CD4-positive, alpha-beta T cell (primary cell): ENCODE data around the gene SYT5. TPM values are rescaled to one million over a fixed set of nuclear protein-coding genes. Genes with fewer than 3 reads are reported as not detected.
A peak's percentile ranks its signal among the peaks of the same experiment; 100 is the strongest.

Experiments used
- ATAC-seq: fragments of 200-7000 bp; cut with Tn5 transposase; one replicate; pipeline ENCODE4 v1.10.0; 2022; ENCODE audit warnings: mild to moderate bottlenecking; ENCODE audit not compliant: poor library complexity
- CTCF ChIA-PET: fragments of 350-600 bp; sonication (Branson Sonifier 250); formaldehyde crosslinking; loops from one replicate; lab custom pipeline; 2021; ENCODE audit warnings: antibody characterized with exemption, inconsistent platforms; lab: Charles Lee
- POLR2A ChIA-PET: fragments of 350-600 bp; sonication (Branson Sonifier 250); formaldehyde crosslinking; loops from one replicate; lab custom pipeline; 2021; ENCODE audit warnings: antibody characterized with exemption, inconsistent platforms; lab: Charles Lee
- DNase-seq, 14 experiments: peaks; one replicate each; pipeline ENCODE4 v3.0.0-alpha.2; 2013 to 2020; ENCODE audit warnings: mixed read lengths in 2 of 14
- H3K27ac ChIP-seq, 2 donors: one replicate each; pipeline versions ENCODE4 v1.5.1 to v1.7.0; 2013; ENCODE audit warnings: low read length in 2 of 2, low read depth in 1 of 2, mild to moderate bottlenecking in 1 of 2
- H3K27me3 ChIP-seq, 2 experiments: 1 replicate in 1 of 2; 2 replicates in 1 of 2; pipeline versions ENCODE4 v1.6.1 to v1.7.0; 2013; ENCODE audit warnings: low read length in 2 of 2, control low read depth in 1 of 2, mild to moderate bottlenecking in 1 of 2, moderate library complexity in 1 of 2; ENCODE audit not compliant: insufficient read depth in 2 of 2, control insufficient read depth in 1 of 2
- H3K36me3 ChIP-seq: one replicate; pipeline ENCODE4 v1.6.1; 2013; ENCODE audit warnings: low read length, control low read depth; ENCODE audit not compliant: insufficient read depth
- H3K4me1 ChIP-seq: one replicate; pipeline ENCODE4 v1.6.1; 2013; ENCODE audit warnings: low read length, control low read depth; ENCODE audit not compliant: insufficient read depth
- H3K4me3 ChIP-seq: one replicate; pipeline ENCODE4 v1.5.1; 2013; ENCODE audit warnings: mild to moderate bottlenecking, low read length, moderate library complexity
- H3K9me3 ChIP-seq, 2 experiments: 1 replicate in 1 of 2; 2 replicates in 1 of 2; pipeline versions ENCODE4 v1.6.1 to v1.7.0; 2013; ENCODE audit warnings: low read length in 2 of 2, mild to moderate bottlenecking in 2 of 2, control low read depth in 1 of 2, moderate library complexity in 1 of 2; ENCODE audit not compliant: control insufficient read depth in 1 of 2, insufficient read depth in 1 of 2
- H3K27ac Mint-ChIP-seq: one replicate; pipeline ENCODE4 v1.8.0; 2020; ENCODE audit warnings: mixed read lengths
- H3K27me3 Mint-ChIP-seq: one replicate; pipeline ENCODE4 v1.8.0; 2021; ENCODE audit warnings: mixed read lengths
- H3K36me3 Mint-ChIP-seq: one replicate; pipeline ENCODE4 v1.8.0; 2021; ENCODE audit warnings: low read depth, mixed read lengths
- H3K4me1 Mint-ChIP-seq: one replicate; pipeline ENCODE4 v1.8.0; 2021; ENCODE audit warnings: low read depth, mixed read lengths
- H3K4me3 Mint-ChIP-seq: one replicate; pipeline ENCODE4 v1.8.0; 2020; ENCODE audit warnings: mild to moderate bottlenecking, mixed read lengths
- H3K9me3 Mint-ChIP-seq: one replicate; pipeline ENCODE4 v1.8.0; 2020; ENCODE audit warnings: mixed read lengths
- intact Hi-C, 2 experiments: fragments of 100-400 bp; cut with DNase I in 1 of 2; cut with micrococcal nuclease in 1 of 2; formaldehyde crosslinking; loops; one replicate each; pipeline versions ENCODE4 v1.15.1 to v1.9.0; 2023 to 2025; cut with DNase I, micrococcal nuclease
- total RNA-seq, 174 experiments: library from RNA in 2 of 174; stranded (reverse) in 2 of 174; gene quantifications; one replicate each; pipeline ENCODE4 v1.2.3 and lab custom pipeline; 2021 to 2026
- TF ChIP-seq, protein P1 (sequence below): fragments of 200-600 bp; IDR thresholded peaks from one replicate; pipeline ENCODE4 v1.8.0; 2022; ENCODE audit warnings: antibody characterized with exemption, mild to moderate bottlenecking

The SYT5 gene
- total RNA-seq, 2 experiments from 2014 or later: 0.41 to 0.56 TPM

DNA sequence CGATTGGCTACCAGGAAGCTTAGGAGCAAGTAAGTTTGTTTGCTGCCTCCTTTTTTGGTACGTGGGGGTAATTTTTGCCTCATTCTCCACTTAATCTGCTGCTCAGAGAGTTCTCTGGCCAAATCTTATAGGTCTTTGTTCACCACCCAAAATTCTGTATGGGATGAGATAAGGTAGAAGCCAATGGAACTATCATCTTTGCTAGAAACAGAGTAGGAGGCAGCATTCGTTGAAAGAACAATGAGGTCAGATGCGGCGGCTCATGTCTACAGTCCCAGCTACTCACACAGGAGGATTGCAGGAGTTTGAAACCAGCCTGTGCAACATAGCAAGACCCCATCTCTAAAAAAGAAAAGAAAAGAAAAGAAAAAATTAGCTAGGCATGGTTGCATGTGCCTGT, 8.6 kb downstream of the SYT5 start:
- ChIA-PET CTCF (no interaction called here), POLR2A (no interaction called here)
- Histone ChIP-seq H3K4me1 (peaks cover 30% of the 10 kb centered on the region), H3K27ac (no peak overlapping the region), H3K9me3 (peaks cover 0 to 62% of the 10 kb centered on the region in 2 experiments), H3K27me3 (peaks cover 69 to 85% of the 10 kb centered on the region in 2 experiments), H3K36me3 (no peaks in the 10 kb centered on the region), H3K4me3 (no peak overlapping the region)
- TF ChIP-seq, protein P1, sequence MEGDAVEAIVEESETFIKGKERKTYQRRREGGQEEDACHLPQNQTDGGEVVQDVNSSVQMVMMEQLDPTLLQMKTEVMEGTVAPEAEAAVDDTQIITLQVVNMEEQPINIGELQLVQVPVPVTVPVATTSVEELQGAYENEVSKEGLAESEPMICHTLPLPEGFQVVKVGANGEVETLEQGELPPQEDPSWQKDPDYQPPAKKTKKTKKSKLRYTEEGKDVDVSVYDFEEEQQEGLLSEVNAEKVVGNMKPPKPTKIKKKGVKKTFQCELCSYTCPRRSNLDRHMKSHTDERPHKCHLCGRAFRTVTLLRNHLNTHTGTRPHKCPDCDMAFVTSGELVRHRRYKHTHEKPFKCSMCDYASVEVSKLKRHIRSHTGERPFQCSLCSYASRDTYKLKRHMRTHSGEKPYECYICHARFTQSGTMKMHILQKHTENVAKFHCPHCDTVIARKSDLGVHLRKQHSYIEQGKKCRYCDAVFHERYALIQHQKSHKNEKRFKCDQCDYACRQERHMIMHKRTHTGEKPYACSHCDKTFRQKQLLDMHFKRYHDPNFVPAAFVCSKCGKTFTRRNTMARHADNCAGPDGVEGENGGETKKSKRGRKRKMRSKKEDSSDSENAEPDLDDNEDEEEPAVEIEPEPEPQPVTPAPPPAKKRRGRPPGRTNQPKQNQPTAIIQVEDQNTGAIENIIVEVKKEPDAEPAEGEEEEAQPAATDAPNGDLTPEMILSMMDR: no peak
- H3K27me3 Mint-ChIP-seq: peaks cover 83% of the 10 kb centered on the region
- H3K4me3 Mint-ChIP-seq: peak overlapping the region; percentile 42
- no peak for DNase-seq
- intact Hi-C loops: loop anchor here in 1 of 2 experiments (10.0 kb wide), 1 partner anchor 83 kb away; the partner anchor contains the start of gene PPP6R1
- no peaks in the 10 kb centered on the region for H3K36me3 Mint-ChIP-seq
- ATAC-seq: no peak
- no peaks in the 10 kb centered on the region for H3K9me3 Mint-ChIP-seq
- H3K27ac Mint-ChIP-seq: no peak overlapping the region
- peaks cover 33% of the 10 kb centered on the region for H3K4me1 Mint-ChIP-seq

DNA sequence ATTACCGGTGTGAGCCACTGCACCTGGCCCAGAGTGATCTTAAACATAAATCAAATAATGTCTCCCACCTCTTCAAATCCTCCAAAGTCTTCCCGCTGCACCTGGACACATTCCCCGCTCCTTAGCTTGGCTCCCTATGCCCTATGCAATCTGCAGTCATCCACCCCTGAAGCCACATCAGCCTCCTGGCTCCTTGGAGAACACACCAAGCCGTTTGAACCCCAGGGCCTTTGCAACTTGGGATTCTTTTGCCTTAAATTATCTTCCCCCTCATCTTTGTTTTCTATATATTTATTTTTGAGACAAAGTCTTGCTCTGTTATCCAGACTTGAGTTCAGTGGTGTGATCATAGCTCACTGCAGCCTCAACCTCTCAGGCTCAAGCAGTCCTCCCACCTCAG, 11.0 kb downstream of the SYT5 start:
- Histone ChIP-seq H3K4me3 (no peak overlapping the region), H3K4me1 (peaks cover 29% of the 10 kb centered on the region), H3K36me3 (no peaks in the 10 kb centered on the region), H3K9me3 (peaks cover 0 to 56% of the 10 kb centered on the region in 2 experiments), H3K27me3 (peaks cover 65 to 82% of the 10 kb centered on the region in 2 experiments), H3K27ac (no peak overlapping the region)
- ChIA-PET CTCF (interaction anchor here (1.5 kb wide), 1 partner anchor 9 kb away, joined by 5 read pairs; no protein-coding TSS in a partner anchor), POLR2A (no interaction called here)
- TF ChIP-seq, protein P1: no peak
- intact Hi-C loops: no loop called here
- Mint-ChIP-seq H3K27ac (no peak overlapping the region), H3K4me1 (peaks cover 32% of the 10 kb centered on the region), H3K9me3 (no peaks in the 10 kb centered on the region), H3K36me3 (no peaks in the 10 kb centered on the region), H3K4me3 (no peak overlapping the region), H3K27me3 (peaks cover 83% of the 10 kb centered on the region)
- DNase-seq: no peak
- ATAC-seq: no peak

DNA sequence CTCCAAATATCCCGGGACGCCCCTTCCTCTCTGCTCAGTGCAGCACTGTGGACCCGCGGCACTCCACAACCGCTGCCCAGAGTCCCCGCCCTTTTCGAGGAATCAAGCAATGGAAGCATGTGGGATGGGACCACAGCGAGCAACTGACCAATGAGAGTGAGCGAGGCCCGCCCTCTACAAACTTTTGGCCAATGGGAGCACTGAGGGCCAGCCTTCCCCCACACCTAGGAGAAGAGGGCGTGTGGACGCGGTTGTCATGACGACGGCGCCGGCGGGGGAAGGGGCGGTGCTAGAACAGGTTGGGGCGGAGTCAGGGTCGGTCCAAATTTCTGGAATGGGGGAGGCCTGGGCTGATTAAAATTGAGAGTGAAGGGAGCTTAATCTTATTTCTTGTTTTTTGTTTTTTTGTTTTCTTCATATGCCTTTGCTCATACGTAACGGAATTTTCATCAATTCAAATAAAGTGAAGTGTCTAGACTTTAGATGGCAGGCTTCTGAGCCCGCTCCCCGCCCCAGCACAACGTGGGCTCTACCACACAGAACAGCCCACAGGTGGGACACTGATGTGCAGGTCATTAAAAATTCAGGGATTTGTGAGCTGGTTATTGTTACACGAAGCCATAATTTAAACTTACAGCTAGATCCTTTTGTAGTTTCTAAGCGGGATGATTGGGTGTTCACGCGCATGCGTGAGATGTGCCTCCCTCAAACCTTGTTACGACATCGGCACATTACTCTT, 13.4 kb downstream of the SYT5 start, which contains the start of gene DNAAF3:
Gene DNAAF3 (minus strand): TSS at position 84 of the 739 bp plus-strand sequence. CDS start 200 bp downstream, outside the sequence.
- Mint-ChIP-seq H3K36me3 (no peaks in the 10 kb centered on the region), H3K4me1 (peaks cover 20% of the 10 kb centered on the region), H3K27me3 (peaks cover 77% of the 10 kb centered on the region), H3K4me3 (peak within 1 kb of the TSS; percentile 85), H3K9me3 (no peaks in the 10 kb centered on the region), H3K27ac (peak within 1 kb of the TSS; percentile 55)
- intact Hi-C loops: no loop called here
- no peak within 1 kb of the TSS for H3K27ac ChIP-seq
- CTCF ChIA-PET: interaction anchor here (0.6 kb wide), 1 partner anchor 78 kb away, joined by 3 read pairs; no protein-coding TSS in a partner anchor
- TF ChIP-seq, protein P1: no peak
- H3K4me1 ChIP-seq: peaks cover 15% of the 10 kb centered on the region
- no peaks in the 10 kb centered on the region for H3K36me3 ChIP-seq
- DNase-seq: peak in 12 of 14 experiments; percentile 23 to 83 (median 66)
- H3K9me3 ChIP-seq: peaks cover 0 to 49% of the 10 kb centered on the region in 2 experiments
- peak within 1 kb of the TSS; percentile 37 for H3K4me3 ChIP-seq
- peak; percentile 72 for ATAC-seq
- POLR2A ChIA-PET: interaction anchor here (1.4 kb wide), 1 partner anchor 50 kb away, joined by 3 read pairs; the partner anchor contains the start of gene PPP1R12C
- H3K27me3 ChIP-seq: peaks cover 67 to 79% of the 10 kb centered on the region in 2 experiments
